ENCODE measurements around the gene MEIS1. TPM values are rescaled to one million over a fixed set of nuclear protein-coding genes. Genes with fewer than 3 reads are reported as not detected.

The MEIS1 gene
- total RNA-seq, 3 donors from 2014 or later (not counting 1 experiment from before 2014, with no cell fraction given), result 2.0 to 5.4 (median 3.6) TPM

GRCh38 chr2:66517772-66518171, 82.8 kb downstream of the MEIS1 start:
- TF ChIP-seq, protein P1, sequence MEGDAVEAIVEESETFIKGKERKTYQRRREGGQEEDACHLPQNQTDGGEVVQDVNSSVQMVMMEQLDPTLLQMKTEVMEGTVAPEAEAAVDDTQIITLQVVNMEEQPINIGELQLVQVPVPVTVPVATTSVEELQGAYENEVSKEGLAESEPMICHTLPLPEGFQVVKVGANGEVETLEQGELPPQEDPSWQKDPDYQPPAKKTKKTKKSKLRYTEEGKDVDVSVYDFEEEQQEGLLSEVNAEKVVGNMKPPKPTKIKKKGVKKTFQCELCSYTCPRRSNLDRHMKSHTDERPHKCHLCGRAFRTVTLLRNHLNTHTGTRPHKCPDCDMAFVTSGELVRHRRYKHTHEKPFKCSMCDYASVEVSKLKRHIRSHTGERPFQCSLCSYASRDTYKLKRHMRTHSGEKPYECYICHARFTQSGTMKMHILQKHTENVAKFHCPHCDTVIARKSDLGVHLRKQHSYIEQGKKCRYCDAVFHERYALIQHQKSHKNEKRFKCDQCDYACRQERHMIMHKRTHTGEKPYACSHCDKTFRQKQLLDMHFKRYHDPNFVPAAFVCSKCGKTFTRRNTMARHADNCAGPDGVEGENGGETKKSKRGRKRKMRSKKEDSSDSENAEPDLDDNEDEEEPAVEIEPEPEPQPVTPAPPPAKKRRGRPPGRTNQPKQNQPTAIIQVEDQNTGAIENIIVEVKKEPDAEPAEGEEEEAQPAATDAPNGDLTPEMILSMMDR (IDR thresholded peaks at IDR 0.05), result no peak
- H3K9me3 Mint-ChIP-seq, result no peaks in the 10 kb centered on the region
- intact Hi-C loops (cut with micrococcal nuclease), result no loop called here
- no peaks in the 10 kb centered on the region for H3K27me3 ChIP-seq (ENCODE audit: control insufficient read depth, insufficient read depth, low read length)
- H3K4me3 Mint-ChIP-seq, result no peak overlapping the region
- no peak overlapping the region for H3K27ac ChIP-seq (ENCODE audit: low read length)
- no peak for DNase-seq
- no peak overlapping the region for H3K4me3 ChIP-seq (ENCODE audit: low read length)
- peaks cover 0 to 8% of the 10 kb centered on the region in 2 donors for H3K27me3 Mint-ChIP-seq (ENCODE audit: low read depth in 2 of 2)
- WGBS (ENCODE audit: insufficient coverage), result 95% methylated on average over 4 of the region's 4 CpGs
- H3K4me1 Mint-ChIP-seq, result no peaks in the 10 kb centered on the region
- no peaks in the 10 kb centered on the region for H3K9me3 ChIP-seq (ENCODE audit: control insufficient read depth, insufficient read depth, low read length)
- no peaks in the 10 kb centered on the region for H3K36me3 Mint-ChIP-seq
- no peaks in the 10 kb centered on the region for H3K36me3 ChIP-seq (ENCODE audit: control insufficient read depth, insufficient read depth, low read length)
- H3K4me1 ChIP-seq (ENCODE audit: control insufficient read depth, insufficient read depth, low read length), result no peaks in the 10 kb centered on the region
- no peak overlapping the region for H3K27ac Mint-ChIP-seq
- ATAC-seq, result no peak

- intact Hi-C loops (cut with micrococcal nuclease), result no loop called here
- H3K4me3 ChIP-seq (ENCODE audit: low read length), result no peak overlapping the region
- no peak overlapping the region for H3K27ac Mint-ChIP-seq
- peaks cover 0 to 8% of the 10 kb centered on the region in 2 donors for H3K27me3 Mint-ChIP-seq (ENCODE audit: low read depth in 2 of 2)
- H3K4me3 Mint-ChIP-seq, result no peak overlapping the region
- no peaks in the 10 kb centered on the region for H3K9me3 ChIP-seq (ENCODE audit: control insufficient read depth, insufficient read depth, low read length)
- no peaks in the 10 kb centered on the region for H3K36me3 ChIP-seq (ENCODE audit: control insufficient read depth, insufficient read depth, low read length)
- no peaks in the 10 kb centered on the region for H3K36me3 Mint-ChIP-seq
- DNase-seq, result no peak
- ATAC-seq, result no peak
- H3K27ac ChIP-seq (ENCODE audit: low read length), result no peak overlapping the region
- H3K9me3 Mint-ChIP-seq, result no peaks in the 10 kb centered on the region
- TF ChIP-seq, protein P1 (IDR thresholded peaks at IDR 0.05), result no peak
- H3K4me1 Mint-ChIP-seq, result no peaks in the 10 kb centered on the region
- no peaks in the 10 kb centered on the region for H3K27me3 ChIP-seq (ENCODE audit: control insufficient read depth, insufficient read depth, low read length)
- 83% methylated on average over 6 of the region's 6 CpGs for WGBS (ENCODE audit: insufficient coverage)
- no peaks in the 10 kb centered on the region for H3K4me1 ChIP-seq (ENCODE audit: control insufficient read depth, insufficient read depth, low read length)
Measured at GRCh38 chr2:66519264-66519843, 84.4 kb downstream of the MEIS1 start.

DNA sequence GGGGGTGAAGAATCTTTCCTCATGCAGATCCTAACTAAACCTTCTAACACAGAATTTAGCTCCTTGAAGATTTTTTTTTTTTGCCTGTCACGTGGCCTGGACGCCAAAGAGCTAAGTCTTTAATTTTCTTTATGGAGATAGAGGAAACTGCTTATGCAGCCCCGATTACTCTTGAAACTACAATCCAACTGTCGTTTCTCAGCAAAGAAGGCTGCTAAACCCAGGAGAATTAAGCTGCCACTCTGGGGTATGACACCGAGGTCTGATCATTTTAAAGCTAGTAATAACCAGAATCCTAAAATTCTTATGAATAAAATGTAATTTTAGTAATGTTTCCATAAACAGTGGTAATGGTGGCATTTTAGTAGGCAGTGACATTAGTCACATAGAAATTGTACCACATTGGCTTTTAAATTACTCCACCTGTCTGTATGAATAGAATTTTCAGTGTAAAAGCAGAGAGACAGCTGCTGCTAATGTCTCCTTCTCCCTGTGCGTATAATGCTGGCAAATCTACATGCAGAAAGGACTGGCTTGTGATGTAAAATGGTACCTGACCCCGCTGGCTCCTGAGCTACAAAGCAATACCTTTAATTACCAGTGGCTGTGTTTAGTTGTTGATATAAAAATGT, 86.5 kb downstream of the MEIS1 start:
- H3K27me3 Mint-ChIP-seq (ENCODE audit: low read depth in 2 of 2), result peaks cover 0 to 8% of the 10 kb centered on the region in 2 donors
- no peak for DNase-seq
- Histone ChIP-seq H3K9me3 (ENCODE audit: control insufficient read depth, insufficient read depth, low read length) (no peaks in the 10 kb centered on the region), H3K36me3 (ENCODE audit: control insufficient read depth, insufficient read depth, low read length) (no peaks in the 10 kb centered on the region), H3K4me1 (ENCODE audit: control insufficient read depth, insufficient read depth, low read length) (no peaks in the 10 kb centered on the region), H3K27ac (ENCODE audit: low read length) (no peak overlapping the region), H3K4me3 (ENCODE audit: low read length) (no peak overlapping the region), H3K27me3 (ENCODE audit: control insufficient read depth, insufficient read depth, low read length) (no peaks in the 10 kb centered on the region)
- no peak overlapping the region for H3K27ac Mint-ChIP-seq
- no peak overlapping the region for H3K4me3 Mint-ChIP-seq
- no peaks in the 10 kb centered on the region for H3K9me3 Mint-ChIP-seq
- no peaks in the 10 kb centered on the region for H3K4me1 Mint-ChIP-seq
- 75% methylated on average over 4 of the region's 7 CpGs for WGBS (ENCODE audit: insufficient coverage)
- intact Hi-C loops (cut with micrococcal nuclease), result no loop called here
- H3K36me3 Mint-ChIP-seq, result no peaks in the 10 kb centered on the region
- ATAC-seq, result no peak
- TF ChIP-seq, protein P1 (IDR thresholded peaks at IDR 0.05), result no peak

Data from natural killer cell (primary cell).